Measurements from ENCODE around the gene ZNF554.

Gene ZNF554

GRCh38 chr19:2827840-2828489 lies 8.3 kb downstream of the ZNF554 start:
- no peak for DNase-seq (ENCODE audit: low read depth in 2 of 2)

GRCh38 chr19:2834294-2834871 lies 14.7 kb downstream of the ZNF554 start:
- DNase-seq (ENCODE audit: low read depth in 2 of 2): no peak

GRCh38 chr19:2837430-2837829 lies 17.8 kb downstream of the ZNF554 start:
- DNase-seq (ENCODE audit: low read depth in 2 of 2): no peak

- DNase-seq (ENCODE audit: low read depth in 2 of 2): peak; percentile 97 to 98
Measured at GRCh38 chr19:2840794-2841791, 21.4 kb downstream of the ZNF554 start, which contains the start of gene ZNF555. TSS of gene ZNF555 (plus strand) at chr19:2841475. CDS start at chr19:2841573, 98 bp downstream.

- no peak for DNase-seq (ENCODE audit: low read depth in 2 of 2)
Measured at GRCh38 chr19:2841855-2842574, 22.3 kb downstream of the ZNF554 start.

GRCh38 chr19:2845107-2845506 lies 25.4 kb downstream of the ZNF554 start:
- DNase-seq (ENCODE audit: low read depth in 2 of 2): no peak

- DNase-seq (ENCODE audit: low read depth in 2 of 2): no peak
Measured at GRCh38 chr19:2846180-2846894, 26.7 kb downstream of the ZNF554 start.

GRCh38 chr19:2847507-2847906 lies 27.8 kb downstream of the ZNF554 start:
- no peak for DNase-seq (ENCODE audit: low read depth in 2 of 2)

GRCh38 chr19:2848616-2849015 lies 28.9 kb downstream of the ZNF554 start:
- DNase-seq (ENCODE audit: low read depth in 2 of 2): no peak

GRCh38 chr19:2850256-2850925 lies 30.7 kb downstream of the ZNF554 start:
- no peak for DNase-seq (ENCODE audit: low read depth in 2 of 2)

GRCh38 chr19:2852598-2852997 lies 32.9 kb downstream of the ZNF554 start:
- DNase-seq (ENCODE audit: low read depth in 2 of 2): no peak

- no peak for DNase-seq (ENCODE audit: low read depth in 2 of 2)
Measured at GRCh38 chr19:2853015-2853606, 33.4 kb downstream of the ZNF554 start.

- no peak for DNase-seq (ENCODE audit: low read depth in 2 of 2)
Measured at GRCh38 chr19:2854849-2855248, 35.2 kb downstream of the ZNF554 start.

- no peak for DNase-seq (ENCODE audit: low read depth in 2 of 2)
Measured at GRCh38 chr19:2856457-2857050, 36.9 kb downstream of the ZNF554 start.

- no peak for DNase-seq (ENCODE audit: low read depth in 2 of 2)
Measured at GRCh38 chr19:2858864-2859263, 39.2 kb downstream of the ZNF554 start.

- no peak for DNase-seq (ENCODE audit: low read depth in 2 of 2)
Measured at GRCh38 chr19:2863816-2864215, 44.1 kb downstream of the ZNF554 start.

GRCh38 chr19:2865334-2866100 lies 45.8 kb downstream of the ZNF554 start:
- no peak for DNase-seq (ENCODE audit: low read depth in 2 of 2)

GRCh38 chr19:2866495-2867024 lies 46.9 kb downstream of the ZNF554 start:
- DNase-seq (ENCODE audit: low read depth in 2 of 2): no peak

Data from stimulated activated CD8-positive, alpha-beta memory T cell treated with anti-CD3 and anti-CD28 coated beads, Interleukin-2, amount 100 ng/mL, for 1 hour (primary cell).